Thyroid gland (tissue), 4 donors: ENCODE measurements around the gene GALNTL6. TPM values are rescaled to one million over a fixed set of nuclear protein-coding genes. Genes with fewer than 3 reads are reported as not detected.

Source experiments
- DNase-seq, 2 donors: peaks; one replicate each; pipeline ENCODE4 v3.0.0-alpha.2; 2019
- H3K27ac ChIP-seq, 3 donors: fragments of 200-600 bp; sonication (generic); 1 replicate in 2 of 3; 2 replicates in 1 of 3; pipeline ENCODE4 v1.5.1; 2016 to 2019; ENCODE audit warnings: mild to moderate bottlenecking in 1 of 3, moderate library complexity in 1 of 3
- H3K27me3 ChIP-seq: fragments of 200-600 bp; sonication (generic); one replicate; pipeline ENCODE4 v1.5.1; 2019
- H3K36me3 ChIP-seq, 2 donors: fragments of 200-600 bp; sonication (generic); one replicate each; pipeline ENCODE4 v1.5.1; 2016 to 2019
- H3K4me1 ChIP-seq, 2 donors: fragments of 200-600 bp; sonication (generic); one replicate each; pipeline ENCODE4 v1.5.1; 2017 to 2019
- H3K4me3 ChIP-seq, 3 donors: fragments of 200-600 bp; sonication (generic); replicated peaks in 1 of 3; 1 replicate in 2 of 3; 2 replicates in 1 of 3; pipeline ENCODE4 v1.5.1; 2016; ENCODE audit warnings: mild to moderate bottlenecking in 1 of 3
- H3K9me3 ChIP-seq: fragments of 200-600 bp; sonication (generic); one replicate; pipeline ENCODE4 v1.5.1; 2017
- CTCF ChIP-seq, 6 experiments: fragments of 200-600 bp in 3 of 6; fragments of 450-650 bp in 3 of 6; sonication (generic) in 3 of 6; IDR thresholded peaks; one replicate each; pipeline ENCODE4 v1.5.1; 2016 to 2019; ENCODE audit warnings: antibody characterized with exemption in 6 of 6, mild to moderate bottlenecking in 2 of 6, inconsistent platforms in 1 of 6, moderate library complexity in 1 of 6
- POLR2A ChIP-seq, 2 donors: fragments of 450-650 bp; IDR thresholded peaks; one replicate each; pipeline ENCODE4 v1.6.1; 2017; ENCODE audit warnings: antibody characterized with exemption in 2 of 2, mild to moderate bottlenecking in 2 of 2, moderate library complexity in 1 of 2
- WGBS, 2 donors: methylation state at CpG; one replicate each; pipeline ENCODE4 v1.1.5; 2017; 5-methylcytosine and 5-hydroxymethylcytosine counted together
- intact Hi-C: fragments of 100-400 bp; cut with DNase I; formaldehyde crosslinking; loops from one replicate; pipeline ENCODE4 v1.15.1; 2023
- total RNA-seq, 4 donors: library from RNA; depleted of rRNA; stranded (reverse); fragments of >200 nt; gene quantifications; one replicate each; pipeline ENCODE4 v1.2.3, GENCODE V29; 2016

The GALNTL6 gene
- total RNA-seq, 4 donors from 2014 or later = not detected

GRCh38 chr4:172867835-172868234 is 1054.6 kb downstream of the GALNTL6 start:
- Histone ChIP-seq H3K9me3 (no peaks in the 10 kb centered on the region), H3K27ac (no peak overlapping the region), H3K36me3 (no peaks in the 10 kb centered on the region), H3K4me3 (no peak overlapping the region), H3K4me1 (no peaks in the 10 kb centered on the region), H3K27me3 (no peaks in the 10 kb centered on the region)
- TF ChIP-seq CTCF (IDR thresholded peaks at IDR 0.05) = no peak
- no peak for TF ChIP-seq POLR2A (IDR thresholded peaks at IDR 0.05)
- DNase-seq = no peak
- intact Hi-C loops = no loop called here
- 74 to 88% methylated on average over 2 of the region's 2 CpGs for WGBS, 2 donors

GRCh38 chr4:172868271-172868670 is 1055.1 kb downstream of the GALNTL6 start:
- 74 to 75% methylated on average over 1 of the region's 1 CpG for WGBS, 2 donors
- no peak for DNase-seq
- intact Hi-C loops = no loop called here
- Histone ChIP-seq H3K9me3 (no peaks in the 10 kb centered on the region), H3K4me3 (no peak overlapping the region), H3K27ac (no peak overlapping the region), H3K4me1 (no peaks in the 10 kb centered on the region), H3K27me3 (no peaks in the 10 kb centered on the region), H3K36me3 (no peaks in the 10 kb centered on the region)
- TF ChIP-seq CTCF (IDR thresholded peaks at IDR 0.05) (no peak), POLR2A (IDR thresholded peaks at IDR 0.05) (no peak)

GRCh38 chr4:172869621-172870268 is 1056.5 kb downstream of the GALNTL6 start:
- no peak for TF ChIP-seq CTCF (IDR thresholded peaks at IDR 0.05)
- no peak for TF ChIP-seq POLR2A (IDR thresholded peaks at IDR 0.05)
- H3K9me3 ChIP-seq = no peaks in the 10 kb centered on the region
- intact Hi-C loops = no loop called here
- no peak overlapping the region for H3K27ac ChIP-seq
- 88 to 95% methylated on average over 1 of the region's 1 CpG for WGBS, 2 donors
- DNase-seq = no peak
- H3K4me1 ChIP-seq = no peaks in the 10 kb centered on the region
- no peaks in the 10 kb centered on the region for H3K36me3 ChIP-seq
- H3K4me3 ChIP-seq = no peak overlapping the region
- no peaks in the 10 kb centered on the region for H3K27me3 ChIP-seq

- H3K36me3 ChIP-seq = no peaks in the 10 kb centered on the region
- H3K27ac ChIP-seq = no peak overlapping the region
- no peak for DNase-seq
- TF ChIP-seq POLR2A (IDR thresholded peaks at IDR 0.05) (no peak), CTCF (IDR thresholded peaks at IDR 0.05) (no peak)
- intact Hi-C loops = no loop called here
- H3K9me3 ChIP-seq = no peaks in the 10 kb centered on the region
- H3K4me3 ChIP-seq = no peak overlapping the region
- no peaks in the 10 kb centered on the region for H3K27me3 ChIP-seq
- H3K4me1 ChIP-seq = no peaks in the 10 kb centered on the region
These were observed 1058.2 kb downstream of the GALNTL6 start for GRCh38 chr4:172871381-172871780.

GRCh38 chr4:172874944-172875343 is 1061.7 kb downstream of the GALNTL6 start:
- no peaks in the 10 kb centered on the region for H3K27me3 ChIP-seq
- H3K27ac ChIP-seq = no peak overlapping the region
- no peaks in the 10 kb centered on the region for H3K9me3 ChIP-seq
- 96 to 97% methylated on average over 3 of the region's 3 CpGs for WGBS, 2 donors
- no peak overlapping the region for H3K4me3 ChIP-seq
- intact Hi-C loops = no loop called here
- H3K36me3 ChIP-seq = no peaks in the 10 kb centered on the region
- H3K4me1 ChIP-seq = no peaks in the 10 kb centered on the region
- no peak for DNase-seq
- TF ChIP-seq POLR2A (IDR thresholded peaks at IDR 0.05) (no peak), CTCF (IDR thresholded peaks at IDR 0.05) (no peak)
